HG02970 (cell line): ENCODE results near the gene DEK.
"Not testable (repeated sequence)": the region's sequence is repeated elsewhere in the genome, so short reads cannot be mapped to it uniquely, and the experiment has no call there.

Experiments
- ATAC-seq: cut with Tn5 transposase; IDR thresholded peaks from one replicate; pipeline ENCODE4 v1.9.1; 2021; ENCODE audit warnings: mild to moderate bottlenecking, moderate library complexity, moderate number of reproducible peaks; ENCODE audit not compliant: unreplicated experiment, low FRiP score

Gene DEK

GRCh38 chr6:18241208-18242038, 22.9 kb downstream of the DEK start:
- no peak for ATAC-seq

GRCh38 chr6:18240230-18240629, 24.1 kb downstream of the DEK start:
- no peak for ATAC-seq

- ATAC-seq = no peak
These were observed 27.2 kb downstream of the DEK start for GRCh38 chr6:18237167-18237566.

- no peak for ATAC-seq
These were observed 28.8 kb downstream of the DEK start for GRCh38 chr6:18235524-18235923.

GRCh38 chr6:18234564-18234963, 29.8 kb downstream of the DEK start:
- no peak for ATAC-seq

- not testable (repeated sequence) for ATAC-seq
These were observed 30.6 kb downstream of the DEK start for GRCh38 chr6:18233770-18234169.

- not testable (repeated sequence) for ATAC-seq
These were observed 32.5 kb downstream of the DEK start for GRCh38 chr6:18231856-18232255.

- not testable (repeated sequence) for ATAC-seq
These were observed 35.7 kb downstream of the DEK start for GRCh38 chr6:18228590-18228989.

GRCh38 chr6:18227166-18227565, 37.2 kb downstream of the DEK start:
- not testable (repeated sequence) for ATAC-seq

- not testable (repeated sequence) for ATAC-seq
These were observed 37.8 kb downstream of the DEK start for GRCh38 chr6:18226451-18227105.

- ATAC-seq = no peak
These were observed 43.1 kb downstream of the DEK start for GRCh38 chr6:18221288-18221615.

- ATAC-seq = no peak
These were observed 44.7 kb downstream of the DEK start for GRCh38 chr6:18219591-18219990.

- no peak for ATAC-seq
These were observed 46.1 kb downstream of the DEK start for GRCh38 chr6:18218233-18218632.

GRCh38 chr6:18216411-18216810, 47.9 kb downstream of the DEK start:
- ATAC-seq = no peak

GRCh38 chr6:18215436-18215835, 48.9 kb downstream of the DEK start:
- no peak for ATAC-seq

GRCh38 chr6:18214003-18214402, 50.3 kb downstream of the DEK start:
- ATAC-seq = no peak

GRCh38 chr6:18213439-18213838, 50.9 kb downstream of the DEK start:
- no peak for ATAC-seq

- ATAC-seq = no peak
These were observed 52.1 kb downstream of the DEK start for GRCh38 chr6:18212231-18212630.

- ATAC-seq = peak; percentile 53
These were observed 53.0 kb downstream of the DEK start for GRCh38 chr6:18211338-18211737.

GRCh38 chr6:18210707-18211106, 53.6 kb downstream of the DEK start:
- no peak for ATAC-seq

GRCh38 chr6:18209539-18210197, 54.7 kb downstream of the DEK start:
- ATAC-seq = no peak
